Measurements from ENCODE around the gene ENO2.

The ENO2 gene

DNA sequence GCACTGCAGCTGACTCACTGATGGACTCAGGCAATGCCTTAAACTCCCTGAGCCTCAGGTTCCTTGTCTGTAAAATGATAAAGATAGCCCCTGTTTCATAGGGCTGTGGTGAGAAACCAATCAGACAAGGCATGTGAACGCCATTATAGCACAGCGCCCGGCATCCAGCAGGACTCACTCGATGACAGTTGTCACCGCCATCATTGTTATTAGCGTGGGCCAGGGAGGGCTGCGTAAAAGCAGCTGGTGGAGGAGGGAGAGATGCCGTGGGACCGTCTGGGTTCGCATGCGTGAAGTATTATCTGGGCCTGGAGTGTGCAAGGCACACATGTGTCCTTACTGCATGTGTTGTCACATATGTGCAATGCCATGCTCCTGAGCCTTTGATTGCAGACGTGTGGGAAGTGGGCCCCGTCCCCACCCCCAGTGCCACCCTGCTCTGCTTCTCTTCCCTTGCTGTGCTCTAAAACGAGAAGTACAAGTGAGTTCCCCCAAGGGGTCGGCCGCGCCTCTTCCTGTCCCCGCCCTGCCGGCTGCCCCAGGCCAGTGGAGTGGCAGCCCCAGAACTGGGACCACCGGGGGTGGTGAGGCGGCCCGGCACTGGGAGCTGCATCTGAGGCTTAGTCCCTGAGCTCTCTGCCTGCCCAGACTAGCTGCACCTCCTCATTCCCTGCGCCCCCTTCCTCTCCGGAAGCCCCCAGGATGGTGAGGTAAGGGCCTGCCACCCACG lies 36.6 kb downstream of the ENO2 start, which contains the start of gene PTPN6:
Gene PTPN6 (plus strand): TSS at position 546 of the 730 bp plus-strand sequence. CDS start 157 bp downstream, at position 703.
- peak in 1 of 2 experiments; percentile 49 for DNase-seq

DNA sequence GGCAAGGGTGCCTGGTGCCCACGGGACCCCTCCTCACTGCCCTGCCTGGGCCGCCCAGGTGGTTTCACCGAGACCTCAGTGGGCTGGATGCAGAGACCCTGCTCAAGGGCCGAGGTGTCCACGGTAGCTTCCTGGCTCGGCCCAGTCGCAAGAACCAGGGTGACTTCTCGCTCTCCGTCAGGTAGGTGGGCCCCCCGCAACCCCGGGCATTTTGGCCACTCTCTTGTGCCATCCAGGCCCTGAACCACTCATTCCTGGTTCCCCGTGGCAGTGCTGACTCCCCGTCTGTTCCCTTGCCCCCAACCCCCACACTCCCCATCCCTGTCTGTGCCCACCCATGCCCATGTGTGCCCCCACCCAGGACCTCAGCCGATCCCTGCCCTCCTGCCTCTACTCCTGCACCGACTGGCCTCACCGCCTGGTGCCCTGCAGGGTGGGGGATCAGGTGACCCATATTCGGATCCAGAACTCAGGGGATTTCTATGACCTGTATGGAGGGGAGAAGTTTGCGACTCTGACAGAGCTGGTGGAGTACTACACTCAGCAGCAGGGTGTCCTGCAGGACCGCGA lies 37.3 kb downstream of the ENO2 start:
- DNase-seq: no peak

DNA sequence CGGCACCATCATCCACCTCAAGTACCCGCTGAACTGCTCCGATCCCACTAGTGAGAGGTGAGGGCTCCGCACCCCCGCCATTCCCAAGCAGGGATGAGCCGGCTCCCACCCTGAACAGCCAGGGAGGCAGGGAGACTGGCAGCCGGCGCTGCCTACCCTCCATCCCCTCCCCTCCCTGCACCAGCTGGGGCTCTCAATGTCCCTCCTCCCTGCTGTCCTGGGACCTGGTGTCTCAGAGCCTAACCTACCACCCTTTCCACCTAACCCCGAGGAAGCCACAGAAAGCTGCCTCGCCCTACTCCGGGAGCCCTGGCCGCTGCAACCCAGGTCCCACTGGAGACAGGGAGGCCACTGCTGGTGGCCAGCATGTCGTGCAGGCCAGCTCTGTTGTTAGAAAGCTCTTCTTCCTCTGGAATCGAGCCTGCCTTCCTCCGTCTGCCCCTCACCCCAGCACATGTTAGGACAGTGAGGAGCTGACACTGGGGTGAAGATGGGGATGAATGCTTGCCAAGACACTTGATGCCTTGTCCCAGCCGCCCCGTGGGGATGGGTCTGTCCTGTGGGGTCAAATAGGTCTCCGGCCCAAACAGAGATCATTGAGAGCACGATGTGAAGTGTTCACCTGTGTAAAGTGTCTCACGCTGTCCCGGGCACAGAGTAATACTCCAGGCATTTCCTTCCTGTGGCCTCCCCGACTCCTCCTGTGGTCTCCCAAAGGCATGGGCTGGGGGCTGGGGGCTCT lies 37.9 kb downstream of the ENO2 start:
- DNase-seq: no peak

DNA sequence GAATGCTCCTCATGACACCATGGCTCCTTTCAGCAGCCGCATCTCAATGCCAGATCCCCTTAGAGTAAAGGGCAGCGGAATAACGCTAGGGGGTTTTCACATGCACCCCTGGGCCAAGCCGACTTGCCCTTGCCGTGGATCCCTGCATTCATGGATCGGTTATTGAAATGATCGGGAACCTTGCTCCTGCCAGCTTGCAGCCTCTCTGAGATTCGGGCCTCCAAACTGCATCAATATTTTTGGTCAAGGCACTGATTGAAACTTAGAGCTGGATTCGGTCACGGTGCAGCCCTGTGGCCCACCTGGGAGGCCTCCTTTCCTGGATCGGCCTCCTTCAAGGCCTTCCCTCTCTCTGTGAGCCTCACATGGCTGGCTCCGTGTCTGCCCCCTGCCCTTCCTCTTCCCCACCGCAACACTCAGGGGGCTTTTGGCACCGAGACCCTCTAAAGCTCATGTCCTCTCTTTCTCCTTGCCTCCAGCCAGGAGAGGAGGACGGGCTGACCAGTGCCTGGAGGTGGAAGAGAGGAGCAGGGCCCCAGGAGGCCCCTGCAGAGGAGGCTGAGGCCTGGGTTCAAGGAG lies 38.6 kb downstream of the ENO2 start:
- no peak for DNase-seq

DNA sequence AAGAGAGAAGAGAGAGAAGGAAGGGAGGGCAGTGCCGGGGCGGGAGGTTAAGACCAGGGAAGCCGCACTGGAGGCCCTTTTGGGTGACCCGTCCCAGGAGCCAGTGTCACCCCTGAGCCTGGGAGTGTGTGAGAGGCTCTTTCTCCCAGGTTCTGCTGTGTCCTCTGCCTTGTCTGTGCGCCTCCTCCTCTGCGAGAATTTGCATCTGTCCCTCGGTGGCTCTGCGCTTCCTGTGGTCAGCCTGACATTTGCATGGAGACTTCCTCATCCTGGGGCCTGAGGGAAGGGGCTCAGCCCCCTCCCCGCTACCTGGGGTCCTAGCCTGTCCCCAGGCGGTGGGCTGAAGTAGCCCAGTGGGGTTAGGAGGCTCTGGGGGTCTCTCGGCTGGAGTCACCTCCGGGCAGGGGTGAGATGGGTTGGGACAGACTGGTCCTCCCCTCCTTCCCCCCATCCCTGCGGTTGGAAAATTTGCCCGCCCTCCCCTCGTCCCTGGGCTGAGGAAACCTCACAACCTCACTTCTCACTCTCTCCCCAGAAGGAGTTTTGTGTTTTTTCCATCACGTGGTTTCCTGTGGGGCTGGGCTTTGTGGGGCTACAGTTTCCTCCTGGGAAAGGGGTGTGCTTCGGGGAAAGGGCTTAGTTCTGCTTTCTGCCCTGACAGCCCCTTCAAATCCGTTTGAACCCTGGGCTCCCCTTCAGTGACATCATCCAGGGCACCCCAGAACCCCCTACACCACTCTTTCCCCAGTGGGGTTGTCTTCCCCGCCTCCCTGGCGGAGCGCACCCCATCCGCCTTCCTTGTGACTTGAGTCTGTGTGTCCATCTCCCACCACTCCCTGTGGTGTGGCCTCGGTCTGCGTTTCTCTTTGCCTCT lies 39.3 kb downstream of the ENO2 start:
- DNase-seq: peak; percentile 76 to 80

DNA sequence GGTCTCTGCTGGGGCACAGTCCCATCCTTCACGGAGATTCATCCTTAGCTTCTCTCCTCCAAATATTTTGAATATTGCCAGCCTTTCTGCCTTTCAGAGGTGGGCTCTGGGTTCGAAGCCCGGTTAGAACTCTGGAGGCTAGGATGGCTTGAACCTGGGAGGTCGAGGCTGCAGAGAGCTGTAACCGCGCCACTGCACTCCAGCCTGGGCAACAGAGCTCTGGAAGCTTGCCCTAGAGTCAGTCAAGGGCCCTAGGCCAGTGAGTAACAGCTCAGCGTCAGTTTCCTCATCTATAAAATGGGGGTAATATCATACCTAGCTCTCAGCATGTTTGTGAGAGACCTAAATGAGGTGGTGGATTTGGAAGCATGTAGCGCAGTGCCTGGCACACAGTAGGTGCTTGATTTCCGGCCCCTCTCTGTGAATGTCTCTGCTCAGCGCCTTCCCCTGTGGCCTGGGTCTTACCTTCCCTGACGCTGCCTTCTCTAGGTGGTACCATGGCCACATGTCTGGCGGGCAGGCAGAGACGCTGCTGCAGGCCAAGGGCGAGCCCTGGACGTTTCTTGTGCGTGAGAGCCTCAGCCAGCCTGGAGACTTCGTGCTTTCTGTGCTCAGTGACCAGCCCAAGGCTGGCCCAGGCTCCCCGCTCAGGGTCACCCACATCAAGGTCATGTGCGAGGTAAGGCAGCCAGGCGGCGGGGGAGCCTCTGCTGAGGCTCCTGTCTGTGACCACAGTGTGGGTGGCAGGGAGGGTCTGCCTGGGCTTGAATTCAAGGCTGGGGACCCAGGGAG lies 40.1 kb downstream of the ENO2 start:
- no peak for DNase-seq

DNA sequence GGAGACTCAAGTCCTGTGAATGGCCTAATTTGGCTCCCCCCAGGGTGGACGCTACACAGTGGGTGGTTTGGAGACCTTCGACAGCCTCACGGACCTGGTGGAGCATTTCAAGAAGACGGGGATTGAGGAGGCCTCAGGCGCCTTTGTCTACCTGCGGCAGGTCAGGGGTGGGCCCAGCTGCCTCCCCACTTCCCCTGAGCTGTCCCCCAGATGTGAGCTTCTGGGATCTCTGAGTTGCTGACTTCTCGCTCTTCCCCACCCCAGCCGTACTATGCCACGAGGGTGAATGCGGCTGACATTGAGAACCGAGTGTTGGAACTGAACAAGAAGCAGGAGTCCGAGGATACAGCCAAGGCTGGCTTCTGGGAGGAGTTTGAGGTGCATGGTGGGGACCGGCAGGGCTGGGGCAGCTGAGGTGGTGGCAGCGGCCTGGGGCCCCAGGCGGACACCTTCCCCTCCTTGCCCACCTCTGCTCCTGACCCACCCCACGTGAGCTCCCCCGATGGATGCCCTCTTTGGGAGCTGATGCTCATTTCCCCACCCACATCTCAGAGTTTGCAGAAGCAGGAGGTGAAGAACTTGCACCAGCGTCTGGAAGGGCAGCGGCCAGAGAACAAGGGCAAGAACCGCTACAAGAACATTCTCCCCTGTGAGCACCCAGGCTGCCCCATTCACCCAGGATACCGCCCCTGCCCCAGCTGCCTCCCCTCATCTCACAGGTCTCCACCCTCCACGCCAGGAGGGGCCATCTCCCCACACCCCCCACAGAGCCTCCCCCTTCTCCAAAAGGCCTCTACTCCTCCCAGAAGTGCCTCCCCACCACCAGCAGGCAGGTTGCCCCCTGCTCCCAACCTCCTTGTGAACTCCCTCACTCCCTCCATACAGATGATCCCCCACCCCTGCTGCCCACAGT lies 41.0 kb downstream of the ENO2 start:
- no peak for DNase-seq

DNA sequence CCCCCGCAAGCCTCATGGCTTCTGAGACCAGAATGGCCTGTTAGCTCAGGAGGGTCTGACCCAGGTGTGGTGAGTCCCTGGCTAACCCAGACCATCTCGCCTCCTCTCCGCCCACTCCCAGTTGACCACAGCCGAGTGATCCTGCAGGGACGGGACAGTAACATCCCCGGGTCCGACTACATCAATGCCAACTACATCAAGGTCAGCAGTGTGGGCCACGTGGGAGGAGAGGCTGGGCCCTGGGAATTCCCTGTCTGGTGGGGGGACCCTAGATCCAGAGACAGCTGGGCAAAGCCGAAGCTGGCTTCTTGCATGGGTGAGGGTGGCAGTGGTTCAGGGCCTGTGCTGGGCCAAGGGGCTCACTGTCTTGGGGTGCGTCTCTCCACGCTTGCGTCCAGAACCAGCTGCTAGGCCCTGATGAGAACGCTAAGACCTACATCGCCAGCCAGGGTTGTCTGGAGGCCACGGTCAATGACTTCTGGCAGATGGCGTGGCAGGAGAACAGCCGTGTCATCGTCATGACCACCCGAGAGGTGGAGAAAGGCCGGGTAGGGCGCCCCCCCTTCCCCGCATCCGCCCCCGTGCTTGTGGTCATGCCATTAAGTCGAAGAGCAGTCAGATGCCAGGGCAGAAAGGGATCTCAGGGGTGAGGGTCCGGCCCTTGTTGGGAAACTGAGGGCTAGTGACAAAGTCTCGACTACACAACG lies 41.8 kb downstream of the ENO2 start:
- DNase-seq: no peak

DNA sequence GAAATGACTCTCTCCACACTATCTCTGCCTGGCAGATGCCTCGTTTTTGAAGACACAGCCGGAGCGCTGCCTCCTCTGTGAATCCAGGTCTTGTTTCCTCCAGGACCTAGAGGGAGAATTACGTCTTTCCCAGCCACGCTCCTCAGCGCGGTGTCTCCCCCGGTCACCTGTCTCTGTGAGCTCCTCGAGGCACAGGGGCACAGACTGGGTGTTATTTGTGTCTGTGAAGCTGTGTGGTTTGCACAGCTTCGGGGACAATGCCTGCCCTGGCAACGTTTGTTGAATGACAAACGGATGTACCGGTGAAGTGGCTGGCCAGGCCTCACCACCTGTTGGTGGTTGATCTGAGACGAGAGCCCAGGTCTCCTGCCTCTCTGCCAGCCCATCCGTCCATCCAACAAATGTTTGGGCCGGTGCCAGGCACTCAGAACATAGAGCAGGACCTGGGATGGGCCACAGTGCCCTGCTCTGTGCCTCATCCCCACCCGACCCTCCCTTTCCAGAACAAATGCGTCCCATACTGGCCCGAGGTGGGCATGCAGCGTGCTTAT lies 42.8 kb downstream of the ENO2 start:
- DNase-seq: no peak

DNA sequence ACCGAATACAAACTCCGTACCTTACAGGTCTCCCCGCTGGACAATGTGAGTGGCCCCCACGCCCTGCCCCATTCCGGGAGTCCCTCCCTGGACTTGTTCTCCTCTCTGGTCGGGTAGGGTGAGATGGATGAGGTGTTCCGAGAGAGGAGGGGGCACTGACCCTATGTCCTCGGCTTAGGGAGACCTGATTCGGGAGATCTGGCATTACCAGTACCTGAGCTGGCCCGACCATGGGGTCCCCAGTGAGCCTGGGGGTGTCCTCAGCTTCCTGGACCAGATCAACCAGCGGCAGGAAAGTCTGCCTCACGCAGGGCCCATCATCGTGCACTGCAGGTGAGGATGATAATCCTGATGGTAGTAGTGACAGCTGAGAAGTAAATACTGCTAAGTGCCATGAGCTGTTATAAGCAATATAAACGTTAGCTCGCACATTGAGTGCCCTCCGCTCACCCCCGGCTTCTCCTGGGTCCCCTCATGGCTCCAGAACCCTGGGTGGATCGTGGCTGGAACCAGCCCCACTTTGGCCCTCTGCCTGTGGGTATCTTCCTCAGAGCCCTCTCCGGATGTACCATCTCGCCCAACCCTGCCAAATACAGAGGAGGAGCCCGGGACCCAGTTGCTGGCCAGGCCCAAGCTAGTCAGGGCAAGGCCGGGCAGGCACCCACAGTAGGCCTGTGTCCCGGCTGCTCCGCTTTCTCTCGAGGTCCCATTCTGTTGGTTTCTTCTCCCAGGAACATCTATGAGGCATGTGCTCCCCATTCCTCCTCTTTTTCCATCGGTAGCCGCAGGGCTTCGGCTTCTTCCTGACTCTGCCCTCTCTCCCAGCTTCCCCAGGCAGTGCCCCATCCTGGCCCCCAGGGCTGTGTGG lies 43.6 kb downstream of the ENO2 start:
- no peak for DNase-seq

DNA sequence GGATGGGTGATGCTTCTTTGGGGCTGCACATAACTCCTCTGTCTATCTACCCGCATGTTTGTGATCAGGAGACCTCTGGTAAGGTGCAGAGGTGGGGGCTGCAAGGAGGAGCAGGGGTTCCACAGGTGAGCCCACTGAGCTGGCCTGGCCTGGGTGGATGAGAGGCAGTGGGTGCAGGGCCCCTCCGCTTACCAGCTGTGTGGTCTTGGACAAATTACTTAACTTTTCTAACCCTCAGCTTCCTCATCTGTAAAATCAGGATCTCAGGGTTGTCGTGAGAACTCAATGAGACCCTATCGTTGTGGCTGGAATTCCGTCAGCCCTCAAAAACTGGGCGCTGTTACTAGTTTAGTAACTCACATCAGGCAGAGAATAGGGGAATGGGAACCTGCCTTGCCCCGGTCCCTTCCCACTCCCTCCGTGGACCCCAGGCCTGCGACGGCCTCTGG lies 44.3 kb downstream of the ENO2 start:
- DNase-seq: no peak

DNA sequence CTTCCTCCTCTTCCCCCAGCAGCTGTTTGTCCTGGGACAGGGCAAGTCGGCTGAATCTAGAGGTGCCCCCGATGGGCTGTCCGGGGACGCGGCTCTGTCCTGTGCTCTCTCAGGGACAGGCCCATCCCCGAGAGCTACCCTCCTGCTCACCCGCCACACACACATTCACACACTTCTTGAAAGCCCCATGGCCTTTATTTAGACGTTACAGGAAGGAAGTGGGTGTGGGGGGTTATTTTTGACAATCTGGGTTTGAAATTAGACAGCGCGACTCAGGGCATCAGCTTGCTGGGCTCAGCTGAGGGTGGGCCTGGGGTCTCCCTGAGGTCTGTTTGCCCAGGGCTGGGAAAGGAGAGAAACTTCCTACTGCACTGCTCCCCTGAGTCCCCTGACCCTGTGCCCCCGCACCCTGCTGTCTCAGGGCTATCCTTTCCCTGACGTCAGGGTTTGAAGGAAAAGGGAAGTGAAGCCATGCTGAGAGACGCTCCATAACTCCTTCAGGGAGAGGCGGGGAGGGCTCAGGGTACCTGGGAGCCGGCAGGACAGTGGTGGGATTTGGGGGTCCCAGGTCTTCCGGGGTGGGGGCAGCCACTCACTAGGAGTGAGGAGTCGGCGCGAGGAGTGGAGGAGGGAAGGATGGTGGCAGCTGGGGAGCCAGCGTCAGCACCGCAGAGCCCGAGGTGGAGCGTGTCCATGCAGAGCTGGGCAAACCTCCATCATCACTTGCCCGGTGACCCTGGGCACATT lies 44.9 kb downstream of the ENO2 start:
- peak; percentile 62 to 66 for DNase-seq

DNA sequence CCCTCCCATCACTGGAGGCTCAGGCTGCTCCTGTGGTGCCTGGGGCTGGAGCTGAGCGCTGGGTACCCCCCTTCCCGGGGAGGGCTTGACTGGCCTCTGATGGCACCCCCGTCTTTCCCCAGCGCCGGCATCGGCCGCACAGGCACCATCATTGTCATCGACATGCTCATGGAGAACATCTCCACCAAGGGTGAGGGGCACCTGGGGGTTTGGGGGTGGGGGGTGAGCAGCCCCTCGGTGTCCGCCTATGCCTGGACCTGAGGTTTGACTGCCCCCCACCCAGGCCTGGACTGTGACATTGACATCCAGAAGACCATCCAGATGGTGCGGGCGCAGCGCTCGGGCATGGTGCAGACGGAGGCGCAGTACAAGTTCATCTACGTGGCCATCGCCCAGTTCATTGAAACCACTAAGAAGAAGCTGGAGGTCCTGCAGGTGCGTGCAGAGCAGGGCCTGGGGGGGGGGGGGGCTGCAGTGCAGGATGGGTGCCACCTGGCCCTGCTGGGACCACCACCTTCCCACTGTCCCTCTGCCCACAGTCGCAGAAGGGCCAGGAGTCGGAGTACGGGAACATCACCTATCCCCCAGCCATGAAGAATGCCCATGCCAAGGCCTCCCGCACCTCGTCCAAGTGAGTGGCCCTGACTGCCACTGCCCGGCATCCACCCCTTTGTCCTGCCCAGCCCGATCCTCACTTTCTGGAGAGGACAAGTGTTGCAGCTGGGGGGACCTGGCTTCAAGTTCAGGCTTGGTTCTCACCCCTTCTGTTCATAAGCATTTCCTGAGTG lies 45.6 kb downstream of the ENO2 start:
- no peak for DNase-seq

DNA sequence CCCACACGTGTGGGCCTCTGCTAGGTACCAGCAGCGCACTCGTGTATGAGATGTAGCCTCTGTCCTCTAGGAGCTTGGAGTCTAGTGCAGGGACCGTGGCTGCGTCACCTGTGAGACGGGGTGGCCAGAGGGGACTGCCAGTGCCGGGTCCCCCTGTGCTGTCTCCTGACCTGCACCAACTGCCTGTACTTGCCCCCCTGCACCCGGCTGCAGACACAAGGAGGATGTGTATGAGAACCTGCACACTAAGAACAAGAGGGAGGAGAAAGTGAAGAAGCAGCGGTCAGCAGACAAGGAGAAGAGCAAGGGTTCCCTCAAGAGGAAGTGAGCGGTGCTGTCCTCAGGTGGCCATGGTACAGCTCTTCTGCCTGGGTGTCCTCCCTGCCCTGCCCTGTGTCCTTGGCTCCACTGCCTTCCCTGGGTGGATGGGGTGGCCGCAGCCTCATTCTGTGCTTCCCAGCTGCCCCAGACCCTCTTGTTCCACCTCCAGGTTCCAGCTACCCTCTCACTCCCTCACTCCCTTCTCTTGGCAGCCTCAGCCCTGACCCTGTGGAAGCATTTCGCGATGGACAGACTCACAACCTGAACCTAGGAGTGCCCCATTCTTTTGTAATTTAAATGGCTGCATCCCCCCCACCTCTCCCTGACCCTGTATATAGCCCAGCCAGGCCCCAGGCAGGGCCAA lies 46.4 kb downstream of the ENO2 start:
- DNase-seq: no peak

DNA sequence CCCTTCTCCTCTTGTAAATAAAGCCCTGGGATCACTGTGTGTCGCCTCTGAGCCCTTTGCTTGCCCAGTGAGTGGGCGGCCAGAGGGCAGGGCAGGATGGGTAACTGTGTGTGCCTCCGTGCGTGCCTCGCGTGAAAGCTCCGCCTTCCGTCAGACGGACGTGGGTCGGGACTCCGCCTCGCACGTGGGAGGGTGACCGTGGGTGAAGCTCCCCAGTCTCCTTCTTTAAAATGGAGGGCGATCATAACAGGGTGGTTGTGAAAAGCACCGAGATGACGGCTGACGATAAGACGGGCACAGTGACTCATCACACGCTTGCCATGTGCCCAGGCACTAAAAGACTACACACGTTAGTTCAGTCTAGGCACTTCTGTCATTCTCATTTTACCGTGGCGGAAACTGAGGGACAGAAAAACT lies 46.9 kb downstream of the ENO2 start:
- peak; percentile 95 to 97 for DNase-seq

DNA sequence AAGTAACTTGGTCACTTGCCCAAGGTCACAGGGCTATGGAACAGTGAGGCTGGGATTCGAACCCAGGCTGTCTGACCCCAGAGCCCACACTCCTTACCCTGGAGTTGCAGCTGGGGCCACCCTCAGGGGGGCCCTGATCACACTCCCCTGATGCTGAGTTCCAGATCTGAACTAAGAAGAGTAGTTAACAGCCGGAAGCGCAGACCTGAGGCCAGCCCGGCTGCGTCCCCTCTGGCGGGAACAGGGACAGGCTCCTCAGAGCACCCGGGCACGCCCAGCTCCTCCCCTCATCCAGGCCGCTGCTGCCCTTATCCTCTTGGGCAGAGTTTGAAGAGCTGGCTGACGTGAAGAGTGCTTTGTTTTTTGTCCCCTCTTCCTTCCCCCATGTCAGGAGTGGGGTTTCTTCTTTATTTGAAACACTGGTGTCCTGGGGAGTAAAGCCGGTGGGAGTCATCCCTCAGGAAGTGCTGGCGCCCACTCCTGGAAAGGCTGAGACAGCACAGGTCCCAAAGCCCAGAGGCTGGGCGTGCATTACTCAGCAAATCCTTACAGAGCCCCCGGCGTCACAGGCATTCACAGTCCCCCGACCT lies 47.4 kb downstream of the ENO2 start:
- DNase-seq: no peak
